NCI-H2227 treated with DMSO at 0.1 percent for 48 hours (cell line): ENCODE data around the gene ABITRAM.
"Not testable (repeated sequence)": the region's sequence is repeated elsewhere in the genome, so short reads cannot be mapped to it uniquely, and the experiment has no call there.

Experiments
- DNase-seq: peaks from one replicate; lab custom pipeline; 2025; lab: John Stamatoyannopoulos, UW

The ABITRAM gene, protein sequence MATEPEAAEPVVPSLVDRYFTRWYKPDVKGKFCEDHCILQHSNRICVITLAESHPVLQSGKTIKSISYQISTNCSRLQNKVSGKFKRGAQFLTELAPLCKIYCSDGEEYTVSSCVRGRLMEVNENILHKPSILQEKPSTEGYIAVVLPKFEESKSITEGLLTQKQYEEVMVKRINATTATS

GRCh38 chr9:108934323-108934893 lies at the start of gene ABITRAM:
TSS of gene ABITRAM (plus strand) at chr9:108934400. CDS start at chr9:108934487, 87 bp downstream.
- peak; percentile 85 for DNase-seq

GRCh38 chr9:108884701-108885100 lies 49.5 kb upstream of the ABITRAM start:
- DNase-seq: no peak

DNA sequence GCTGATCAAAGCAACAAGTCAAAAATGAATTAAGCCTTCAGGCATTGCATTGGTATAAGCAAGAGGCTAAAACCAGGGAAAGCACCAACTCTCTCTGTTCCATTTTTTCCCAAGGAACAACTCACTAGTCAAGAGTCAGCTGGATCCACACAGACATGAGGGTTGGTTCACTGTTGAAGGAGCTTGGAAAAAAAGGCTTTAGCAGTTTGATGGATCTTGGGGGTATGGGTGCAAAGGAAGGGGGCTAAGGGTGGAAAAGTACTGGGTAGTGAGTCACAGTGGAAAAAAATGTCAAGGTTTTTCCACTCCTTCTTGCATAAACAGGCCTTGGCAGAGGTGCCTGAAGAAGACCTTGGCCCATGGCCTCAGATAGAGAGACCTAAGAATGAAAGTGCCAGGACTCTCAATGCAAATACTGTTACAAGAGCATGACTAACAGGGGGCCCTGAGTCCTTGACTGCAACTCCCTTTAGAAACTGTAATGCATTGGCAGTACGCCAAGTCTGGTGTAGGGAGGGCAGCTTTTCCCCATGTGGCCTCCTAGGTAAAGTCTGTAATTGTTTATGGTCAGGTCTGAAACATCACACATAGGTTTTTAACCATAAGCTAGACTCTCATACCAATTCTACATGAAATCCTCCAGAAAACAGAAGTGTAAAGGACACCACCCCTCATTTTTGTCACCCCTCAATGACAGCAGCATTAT lies 48.4 kb upstream of the ABITRAM start:
- peak; percentile 59 for DNase-seq

DNA sequence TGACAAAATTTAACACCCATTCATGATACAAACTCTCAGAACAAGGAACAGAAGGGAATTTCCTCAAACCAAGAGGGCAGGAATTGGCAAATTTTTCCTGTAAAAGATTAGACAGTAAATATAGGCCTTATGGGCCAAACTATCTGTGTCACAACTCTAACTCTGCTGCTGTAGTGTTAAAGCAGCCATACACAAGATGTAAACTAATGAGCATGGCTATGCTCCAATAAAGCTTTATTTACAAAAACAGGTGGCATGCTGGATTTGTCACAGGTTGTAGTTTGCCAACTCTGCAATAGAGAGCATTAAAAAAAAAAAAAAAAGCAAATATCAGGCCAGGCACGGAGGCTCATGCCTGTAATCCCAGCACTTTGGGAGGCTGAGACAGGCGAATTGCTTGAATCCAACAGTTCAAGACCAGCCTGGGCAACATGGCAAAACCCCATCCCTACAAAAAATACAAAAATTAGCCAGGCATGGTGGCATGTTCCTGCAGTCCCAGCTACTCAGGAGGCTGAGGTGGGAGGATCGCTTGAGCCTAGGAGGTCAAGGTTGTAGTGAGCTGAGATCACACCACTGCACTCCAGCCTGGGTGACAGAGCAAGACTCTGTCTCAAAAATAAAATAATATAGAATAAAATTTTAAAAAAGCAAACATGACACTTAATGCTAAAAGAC lies 47.5 kb upstream of the ABITRAM start:
- not testable (repeated sequence) for DNase-seq

DNA sequence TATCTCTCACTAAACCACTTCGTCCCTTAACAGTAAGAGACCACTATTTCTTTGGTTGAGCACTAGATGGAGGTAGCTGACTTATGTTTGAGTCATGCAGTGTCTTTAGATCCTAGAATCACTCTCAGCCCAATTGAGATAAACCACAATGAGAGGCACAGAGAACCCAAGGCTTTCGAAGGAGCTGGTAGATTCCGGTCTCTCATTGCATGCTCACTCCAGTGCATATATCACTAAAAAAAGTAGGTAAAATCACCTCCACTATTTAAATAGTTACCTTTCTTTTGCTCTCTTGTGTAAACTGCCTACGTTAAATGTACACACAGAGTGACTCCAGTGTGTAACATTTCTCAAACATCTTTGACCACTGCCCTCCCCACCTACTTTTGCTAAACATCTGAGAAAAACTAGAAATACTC lies 44.5 kb upstream of the ABITRAM start:
- DNase-seq: no peak

DNA sequence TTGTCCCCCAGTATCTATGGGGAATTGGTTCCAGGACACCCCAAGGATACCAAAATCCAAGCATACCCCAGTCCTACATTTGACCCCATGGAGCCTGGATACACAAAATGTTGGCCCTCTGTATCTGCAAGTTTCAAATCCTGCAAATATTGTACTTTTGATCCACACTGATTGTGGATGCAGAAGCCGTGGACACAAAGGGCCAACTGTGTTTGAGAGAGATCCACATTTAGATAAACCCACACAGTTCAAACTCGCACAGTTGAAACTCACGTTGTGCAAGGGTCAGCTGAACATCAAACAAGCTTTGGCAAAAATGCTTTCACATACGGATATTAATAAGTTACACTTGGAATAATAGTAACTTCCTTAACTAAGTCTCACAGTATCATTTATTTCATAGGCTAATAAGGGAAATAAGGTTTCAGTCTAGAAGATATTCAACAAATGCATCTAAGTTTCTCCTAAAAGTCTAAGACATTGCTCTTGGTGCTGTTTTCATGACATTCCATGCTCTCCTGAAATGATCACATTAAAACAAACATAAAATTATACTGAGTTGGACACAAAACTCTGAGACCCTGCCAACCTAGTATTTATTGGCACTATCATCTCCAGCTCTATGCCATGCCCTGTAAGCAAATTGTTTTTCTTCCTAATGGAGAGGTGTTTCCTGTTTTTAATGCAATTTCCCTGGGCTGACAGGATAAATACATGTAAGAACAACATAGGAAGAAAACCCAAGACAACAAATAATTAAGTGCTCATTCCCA lies 39.8 kb upstream of the ABITRAM start:
- no peak for DNase-seq

- no peak for DNase-seq
Observed at GRCh38 chr9:108897324-108898096, 36.7 kb upstream of the ABITRAM start.

- not testable (repeated sequence) for DNase-seq
Observed at GRCh38 chr9:108899023-108899695, 35.0 kb upstream of the ABITRAM start.

DNA sequence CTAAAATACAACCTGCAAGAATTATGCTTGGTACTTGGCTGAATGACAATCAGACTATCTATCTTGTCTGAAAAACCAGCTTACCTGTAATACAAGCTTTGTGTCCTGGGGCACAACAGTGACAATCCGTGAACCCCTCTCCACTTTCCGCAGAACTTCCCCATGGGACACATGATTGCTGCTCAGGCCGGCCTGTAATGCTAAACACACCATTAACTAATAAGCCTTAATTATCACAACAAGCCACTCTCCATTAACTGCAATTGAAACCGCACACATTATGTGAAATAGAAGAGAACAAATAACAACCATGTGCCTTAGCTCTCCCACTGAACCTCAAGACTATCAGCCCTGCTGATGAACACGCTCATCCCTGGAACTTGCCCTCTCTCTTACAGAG lies 34.0 kb upstream of the ABITRAM start:
- DNase-seq: no peak

- DNase-seq: no peak
Observed at GRCh38 chr9:108903420-108904103, 30.6 kb upstream of the ABITRAM start.

DNA sequence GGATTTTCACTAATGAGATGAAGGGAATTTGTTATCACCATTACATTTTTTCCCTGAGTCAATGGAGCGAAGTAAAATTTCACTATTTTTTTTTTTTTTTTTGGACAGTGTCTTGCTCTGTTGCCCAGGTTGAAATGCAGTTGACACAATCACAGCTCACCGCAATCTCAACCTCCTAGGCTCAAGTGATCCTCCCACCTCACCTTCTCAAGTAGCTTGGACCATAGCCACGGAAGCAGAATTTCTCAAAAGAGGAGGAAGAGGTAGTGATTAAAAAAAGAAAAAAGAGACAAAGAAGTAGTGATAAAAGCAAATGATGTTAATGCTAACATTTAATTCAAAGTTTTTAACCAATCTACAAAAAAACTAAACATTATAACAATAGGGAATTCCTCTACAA lies 30.0 kb upstream of the ABITRAM start:
- no peak for DNase-seq

DNA sequence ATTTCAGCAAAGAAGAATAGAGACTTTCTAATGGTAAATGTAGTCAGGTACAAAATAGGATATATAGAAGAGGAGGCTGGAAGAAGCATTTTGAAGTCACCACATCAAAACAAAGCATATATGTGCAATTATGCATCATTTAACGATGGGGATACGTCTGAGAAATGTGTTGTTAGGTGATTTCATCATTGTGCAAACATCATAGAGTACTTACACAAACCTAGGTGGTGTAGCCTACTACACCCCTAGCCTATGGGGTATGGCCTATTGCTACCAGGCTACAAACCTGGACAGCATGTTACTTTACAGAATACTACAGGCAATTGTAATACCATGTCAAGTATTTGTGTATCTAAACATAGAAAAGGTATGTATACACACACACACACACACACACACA lies 28.7 kb upstream of the ABITRAM start:
- no peak for DNase-seq

DNA sequence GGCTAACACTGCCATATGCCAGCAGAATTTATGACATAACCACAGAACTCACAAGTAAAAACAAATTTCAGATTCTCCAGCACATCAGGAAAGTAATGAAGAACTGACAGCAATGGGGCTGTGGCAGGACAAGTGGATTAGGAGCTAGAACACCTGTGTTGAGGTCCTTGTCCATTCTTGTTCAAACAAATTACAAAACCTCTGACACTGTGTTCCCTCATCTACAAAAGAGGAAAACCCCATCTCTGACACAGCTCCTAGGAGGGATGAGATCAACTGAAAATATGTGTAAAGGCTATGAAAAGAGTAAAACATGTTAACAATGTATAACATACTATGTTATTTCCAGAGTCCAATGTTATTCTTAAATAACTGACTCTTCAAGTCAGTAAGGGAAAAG lies 23.8 kb upstream of the ABITRAM start:
- no peak for DNase-seq

- DNase-seq: no peak
Observed at GRCh38 chr9:108910914-108911313, 23.3 kb upstream of the ABITRAM start.

- no peak for DNase-seq
Observed at GRCh38 chr9:108911820-108912219, 22.4 kb upstream of the ABITRAM start.

DNA sequence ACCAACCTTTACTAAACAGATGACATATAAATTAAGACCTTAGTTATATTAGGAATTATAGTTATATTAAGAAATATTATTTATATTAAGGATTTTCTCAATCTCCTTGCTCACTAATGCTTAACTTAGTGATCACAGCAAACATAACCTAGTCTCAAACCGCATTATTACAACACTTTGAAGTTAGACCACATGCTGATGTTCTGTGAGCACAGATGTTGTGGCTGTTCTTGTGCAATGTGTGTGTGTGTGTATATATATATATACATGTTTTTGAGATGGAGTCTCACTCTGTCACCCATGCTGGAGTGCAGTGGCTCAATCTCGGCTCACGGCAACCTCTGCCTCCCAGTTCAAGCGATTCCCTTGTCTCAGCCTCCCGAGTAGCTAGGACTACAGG lies 20.8 kb upstream of the ABITRAM start:
- DNase-seq: no peak

DNA sequence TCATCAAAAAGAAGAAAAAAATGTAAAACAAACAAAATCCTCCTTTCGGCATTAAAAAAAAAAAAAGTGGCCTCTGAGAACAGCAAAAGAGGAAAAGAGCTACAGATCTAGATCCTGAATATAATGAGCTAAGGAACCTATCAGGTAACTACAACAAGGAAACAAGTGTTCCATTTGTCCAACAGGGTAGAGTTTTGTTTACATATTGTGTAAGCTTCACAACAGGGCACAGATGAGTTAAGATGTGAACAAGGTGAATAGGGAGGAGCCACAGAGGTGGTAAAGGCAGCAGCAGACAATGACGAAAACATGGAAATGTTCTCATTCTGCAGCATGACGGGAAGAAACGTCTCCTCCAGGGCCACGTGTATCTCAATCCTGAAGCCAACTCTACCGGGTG lies 14.7 kb upstream of the ABITRAM start:
- DNase-seq: no peak

DNA sequence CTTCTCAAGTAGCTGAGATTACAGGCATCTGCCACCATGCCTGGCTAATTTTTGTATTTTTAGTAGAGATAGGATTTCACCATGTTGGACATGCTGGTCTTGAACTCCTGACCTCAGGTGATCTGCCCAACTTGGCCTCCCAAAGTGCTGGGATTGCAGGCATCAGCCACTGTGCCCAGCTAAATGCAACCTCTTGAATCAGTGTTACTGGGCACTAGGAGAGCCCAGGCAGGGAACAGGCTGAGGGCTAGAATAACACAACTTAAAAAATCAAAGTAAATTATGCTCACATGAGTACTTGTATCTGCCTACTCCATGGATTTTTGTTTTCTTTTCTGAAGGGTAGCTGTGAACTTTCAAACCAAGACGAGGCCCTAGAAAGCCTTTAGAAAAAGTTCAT lies 13.8 kb upstream of the ABITRAM start:
- DNase-seq: not testable (repeated sequence)

- DNase-seq: no peak
Observed at GRCh38 chr9:108921200-108921599, 13.0 kb upstream of the ABITRAM start.

GRCh38 chr9:108924466-108924865 lies 9.7 kb upstream of the ABITRAM start:
- no peak for DNase-seq
